ENCODE results near the gene FAM20C.

FAM20C gene

GRCh38 chr7:272631-273030, 80.3 kb downstream of the FAM20C start:
- no peak for DNase-seq (ENCODE audit: low read depth)

GRCh38 chr7:273327-273726, 81.0 kb downstream of the FAM20C start:
- DNase-seq (ENCODE audit: low read depth), result no peak

DNA sequence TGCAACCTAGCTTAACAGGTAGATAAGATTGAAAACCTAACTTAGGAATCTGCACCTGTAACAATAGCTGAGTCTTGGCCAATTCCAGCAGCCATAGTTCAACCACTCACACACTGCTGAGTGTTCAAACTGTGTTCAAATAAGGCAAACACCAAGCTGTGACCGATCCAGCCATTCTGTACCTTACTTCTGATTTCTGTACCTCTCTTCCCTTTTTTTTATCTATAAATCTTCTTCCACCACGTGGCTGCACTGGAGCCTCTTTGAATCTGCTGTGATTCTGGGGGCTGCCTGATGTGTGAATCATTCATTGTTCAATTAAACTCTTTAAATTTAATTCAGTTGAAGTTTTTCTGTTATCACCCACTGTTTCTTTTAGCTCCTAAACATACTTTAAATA, 81.9 kb downstream of the FAM20C start:
- no peak for DNase-seq (ENCODE audit: low read depth)

- DNase-seq (ENCODE audit: low read depth), result no peak
These were observed 84.0 kb downstream of the FAM20C start for GRCh38 chr7:276230-276835.

DNA sequence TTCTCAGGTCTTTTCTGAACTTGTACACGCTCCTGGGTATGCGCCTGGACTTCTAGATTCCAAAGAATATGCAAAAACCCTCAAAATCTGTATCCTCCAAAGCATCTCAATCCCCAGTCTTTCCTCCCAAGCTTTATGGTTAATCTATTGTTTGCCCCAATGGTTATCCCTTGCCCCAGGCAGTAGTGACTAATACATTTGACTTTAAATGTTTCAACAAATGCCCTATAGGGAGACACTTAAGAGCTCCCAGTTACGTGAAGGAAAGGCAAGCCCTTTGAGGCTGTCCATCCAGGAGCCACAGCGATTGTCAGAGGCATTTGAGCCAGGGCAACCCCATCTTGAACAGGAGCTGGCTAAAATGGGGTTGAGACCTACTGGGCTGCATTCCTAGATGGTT, 84.9 kb downstream of the FAM20C start:
- DNase-seq (ENCODE audit: low read depth), result no peak

GRCh38 chr7:278081-278480, 85.7 kb downstream of the FAM20C start:
- no peak for DNase-seq (ENCODE audit: low read depth)

DNA sequence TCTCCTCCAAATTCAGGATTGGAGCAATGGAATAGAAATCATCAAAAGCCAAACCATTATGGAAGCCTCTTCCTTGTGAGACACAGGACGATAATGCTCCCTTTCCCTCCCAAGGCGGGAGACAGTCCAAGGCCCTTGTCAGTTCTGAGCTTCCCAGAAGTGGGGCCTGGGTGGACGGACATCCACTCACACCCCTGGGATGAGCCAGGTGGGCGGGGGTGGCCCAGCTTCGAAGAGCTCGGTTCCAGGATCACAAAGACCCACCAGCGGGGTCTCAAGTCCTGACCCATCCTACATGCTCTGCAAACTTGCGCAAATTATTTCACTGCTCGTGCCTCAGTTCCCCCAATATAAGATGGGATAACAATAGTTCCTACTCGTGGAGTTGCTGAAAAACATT, 87.5 kb downstream of the FAM20C start:
- no peak for DNase-seq (ENCODE audit: low read depth)

- DNase-seq (ENCODE audit: low read depth), result no peak
These were observed 88.1 kb downstream of the FAM20C start for GRCh38 chr7:280461-280860.

GRCh38 chr7:281637-282036, 89.3 kb downstream of the FAM20C start:
- DNase-seq (ENCODE audit: low read depth), result no peak

- DNase-seq (ENCODE audit: low read depth), result no peak
These were observed 90.2 kb downstream of the FAM20C start for GRCh38 chr7:282621-283020.

DNA sequence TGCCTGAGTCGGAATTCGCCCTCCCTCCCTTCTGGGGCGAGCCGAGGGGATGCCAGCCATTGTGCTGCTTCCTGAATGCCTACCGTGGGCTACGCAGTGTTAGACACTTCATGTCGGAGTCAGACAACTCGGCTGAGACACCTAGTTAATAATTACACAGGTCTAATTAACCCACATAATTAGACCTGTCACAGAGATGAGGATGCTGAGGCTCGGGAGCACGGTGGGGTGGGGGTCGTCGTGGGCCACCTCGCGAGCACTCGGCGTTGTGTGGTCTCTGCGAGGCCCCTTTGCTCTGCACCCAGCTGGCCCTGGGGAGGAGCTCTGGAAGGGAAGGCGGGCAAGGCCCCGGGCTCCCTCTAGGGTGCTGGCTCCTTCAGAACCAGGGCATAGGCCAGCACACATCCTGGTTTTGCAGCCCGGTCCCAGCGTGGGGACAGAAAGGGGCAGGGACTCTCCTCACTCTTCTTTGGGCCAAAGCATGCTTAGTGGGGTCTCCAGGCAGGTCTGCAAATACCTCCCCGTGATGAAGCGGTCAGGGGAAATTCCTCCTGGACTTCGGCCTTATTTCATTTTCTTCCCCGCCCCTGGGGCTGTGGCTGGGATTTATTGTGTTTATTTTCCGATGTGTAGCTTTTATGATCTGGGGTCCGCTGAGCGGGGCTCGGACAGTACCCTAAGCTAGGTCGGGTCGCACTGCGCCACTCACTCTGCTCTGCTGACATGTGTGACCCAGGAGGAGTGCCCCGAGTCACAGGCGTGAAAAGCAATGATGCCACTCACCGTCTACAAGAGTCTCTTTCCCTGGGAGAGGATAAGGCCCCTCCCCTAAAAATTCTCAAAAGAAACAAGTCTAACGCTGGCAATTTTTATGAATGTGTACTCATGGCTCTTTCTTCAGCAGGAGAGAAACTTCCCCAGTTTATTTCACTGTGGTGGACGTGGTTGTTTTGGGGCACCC, 92.7 kb downstream of the FAM20C start:
- no peak for DNase-seq (ENCODE audit: low read depth)

DNA sequence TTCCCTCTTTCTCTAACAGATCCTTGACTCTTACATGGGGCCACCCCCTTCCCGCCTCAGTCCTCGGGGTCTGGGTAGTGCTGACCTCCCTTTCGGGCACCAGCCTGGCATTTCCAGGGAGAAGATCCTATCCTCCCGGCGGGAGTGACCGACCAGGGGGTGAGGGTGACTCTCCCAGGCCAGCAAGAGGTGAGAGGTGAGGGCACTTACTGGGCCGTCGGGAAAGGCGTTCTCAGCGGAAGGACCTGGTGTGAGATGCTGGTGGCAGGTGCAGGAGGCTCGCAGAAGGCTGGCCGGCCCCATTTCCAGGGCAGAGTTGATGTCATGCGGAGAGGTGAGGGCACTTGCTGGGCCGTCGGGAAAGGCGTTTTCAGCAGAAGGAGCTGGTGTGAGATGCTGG, 93.4 kb downstream of the FAM20C start:
- DNase-seq (ENCODE audit: low read depth), result no peak

GRCh38 chr7:286266-286665, 93.9 kb downstream of the FAM20C start:
- no peak for DNase-seq (ENCODE audit: low read depth)

DNA sequence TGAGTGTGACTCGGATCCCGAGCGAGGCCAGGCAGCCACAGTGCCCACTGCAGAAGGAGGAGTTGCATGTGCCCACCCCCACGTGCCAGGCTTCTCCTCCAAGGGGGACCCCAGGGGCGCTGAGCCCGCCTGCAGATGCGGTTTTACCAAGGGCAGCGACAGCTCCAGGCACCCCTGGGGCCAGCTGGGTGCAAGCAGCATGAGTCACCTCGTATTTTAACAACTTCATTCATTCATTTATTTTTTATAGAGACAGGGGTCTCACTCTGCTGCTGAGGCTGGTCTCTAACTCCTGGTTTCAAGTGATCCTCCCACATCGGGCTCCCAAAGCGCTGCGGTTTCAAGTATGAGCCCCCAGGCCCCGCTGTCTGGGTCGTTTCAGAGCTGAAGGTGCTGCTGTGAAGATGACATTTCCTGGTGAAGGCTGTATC, 96.3 kb downstream of the FAM20C start:
- DNase-seq (ENCODE audit: low read depth), result no peak

DNA sequence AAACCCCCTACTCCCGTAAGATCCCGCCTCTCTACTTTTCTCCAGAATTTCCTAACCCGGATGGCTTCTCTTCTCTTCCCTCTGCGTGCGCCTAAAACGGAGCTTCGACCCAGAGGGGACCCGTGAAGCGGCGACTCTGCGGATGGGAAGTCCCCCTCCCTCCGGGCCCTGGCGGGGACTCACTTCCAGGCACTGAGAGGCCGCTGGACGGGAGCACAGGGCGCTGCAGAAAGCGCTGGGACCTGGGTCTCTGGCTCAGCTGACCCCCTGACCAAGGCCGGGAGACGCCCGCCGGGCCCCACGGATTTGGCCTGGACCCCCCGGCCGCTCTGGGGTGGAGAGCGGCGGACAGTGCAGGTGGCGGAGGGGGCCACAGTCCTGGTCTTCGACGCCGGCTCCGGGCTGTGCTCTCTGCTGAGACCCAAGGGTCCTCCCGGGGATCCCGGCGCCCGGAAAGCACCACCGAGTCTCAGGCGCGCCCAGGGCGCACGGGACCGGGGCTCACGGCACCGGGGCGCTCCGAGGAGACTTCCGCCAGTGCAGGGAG, 96.9 kb downstream of the FAM20C start:
- DNase-seq (ENCODE audit: low read depth), result no peak

DNA sequence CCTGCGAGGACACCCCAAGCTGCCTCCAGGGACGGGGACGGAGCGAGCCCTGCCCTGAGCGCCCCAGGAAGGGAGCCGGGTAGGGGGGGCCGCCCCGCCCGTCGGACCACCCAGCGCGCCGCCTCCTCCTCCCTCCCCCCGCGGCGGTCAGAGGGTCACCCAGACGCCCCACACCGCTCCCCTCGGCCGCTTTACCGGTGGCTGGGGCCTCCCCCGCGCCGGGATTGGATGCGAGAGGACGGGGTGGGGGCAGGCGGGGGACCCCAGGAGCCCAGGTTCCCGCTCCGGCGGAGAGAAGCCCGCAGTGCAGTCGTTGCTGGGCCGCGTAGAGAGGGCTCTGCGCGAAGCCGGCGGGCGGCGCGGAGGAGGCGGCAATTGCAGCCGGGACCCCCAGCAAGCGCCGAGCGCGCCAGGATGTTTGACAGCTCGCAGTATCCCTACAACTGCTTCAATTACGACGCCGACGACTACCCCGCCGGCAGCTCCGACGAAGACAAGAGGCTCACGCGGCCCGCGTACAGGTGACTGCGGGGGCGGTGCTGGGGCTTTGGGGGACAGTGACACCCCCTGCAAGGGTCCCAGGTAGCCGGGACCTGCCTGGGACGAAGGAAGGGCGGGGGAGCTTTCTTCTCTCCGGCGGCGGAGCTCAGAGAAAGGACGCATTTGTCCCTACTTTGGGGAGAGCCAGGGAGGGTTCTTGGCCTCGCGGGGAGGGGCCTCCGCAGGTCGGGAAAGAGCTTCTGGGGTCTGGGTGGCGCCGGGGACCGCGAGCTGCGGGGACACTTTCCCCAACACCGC, 97.6 kb downstream of the FAM20C start, which contains the start of gene FOXL3:
TSS of gene FOXL3 (plus strand) at position 415 of the 798 bp plus-strand sequence. CDS start at position 415, 0 bp downstream.
- no peak for DNase-seq (ENCODE audit: low read depth)

- no peak for DNase-seq (ENCODE audit: low read depth)
These were observed 98.4 kb downstream of the FAM20C start for GRCh38 chr7:290554-291372.

GRCh38 chr7:291373-292092, 99.2 kb downstream of the FAM20C start:
- no peak for DNase-seq (ENCODE audit: low read depth)

DNA sequence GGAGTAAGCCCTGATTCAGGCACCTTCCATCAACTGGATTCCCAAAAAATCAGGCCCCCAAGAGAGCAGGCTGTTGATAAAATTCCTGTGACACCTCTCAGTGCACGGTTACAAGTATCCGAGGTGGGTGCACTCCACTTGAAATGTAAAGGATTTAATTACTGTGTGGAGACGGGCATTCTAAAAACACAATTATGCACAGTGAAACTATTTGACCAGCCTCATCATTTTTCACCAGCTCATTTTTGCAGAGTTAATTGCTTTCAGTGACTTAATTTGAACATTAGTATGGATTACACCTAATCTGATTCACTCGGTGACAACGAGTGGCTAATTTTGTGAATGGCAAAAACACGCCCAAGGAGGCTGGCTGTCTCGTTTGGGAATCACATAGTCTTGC, 99.9 kb downstream of the FAM20C start:
- DNase-seq (ENCODE audit: low read depth), result no peak

- no peak for DNase-seq (ENCODE audit: low read depth)
These were observed 100.5 kb downstream of the FAM20C start for GRCh38 chr7:292826-293225.
